IMR-90 (cell line): ENCODE results near the gene RAX2. TPM values are rescaled to one million over a fixed set of nuclear protein-coding genes. Genes with fewer than 3 reads are reported as not detected.

ENCODE experiments used
- ATAC-seq: fragments of 200-7000 bp; cut with Tn5 transposase; 2 replicates; pipeline ENCODE4 v1.9.1; 2020; ENCODE audit warnings: low read depth, mild to moderate bottlenecking, moderate library complexity
- BruUV-seq: library from RNA; stranded (reverse); fragments of 400-500 nt; replicated peaks from 2 replicates; lab custom pipeline; 2021; lab: Mats Ljungman, UMichigan
- CTCF ChIA-PET: fragments of 300-600 bp; formaldehyde crosslinking; extraction: SDS; loops from one replicate; lab custom pipeline; 2021; ENCODE audit warnings: antibody characterized with exemption; lab: Yijun Ruan, JAX
- POLR2A ChIA-PET: fragments of 300-600 bp; sonication (Branson Sonifier 250); formaldehyde crosslinking; loops from one replicate; lab custom pipeline; 2022; ENCODE audit warnings: antibody characterized with exemption; ENCODE audit not compliant: unreplicated experiment; lab: Charles Lee
- DNase-seq: peaks from one replicate; pipeline ENCODE4 v3.0.0; 2013
- H2AFZ ChIP-seq: replicated peaks from 2 replicates; pipeline ENCODE3; 2013; ENCODE audit warnings: low read length, mild to moderate bottlenecking; ENCODE audit not compliant: poor library complexity
- H2AK5ac ChIP-seq: 2 replicates; pipeline ENCODE4 v1.6.1; 2013; ENCODE audit warnings: low read depth, low read length, inconsistent platforms
- H2AK9ac ChIP-seq: replicated peaks from 2 replicates; pipeline ENCODE3; 2013; ENCODE audit warnings: mild to moderate bottlenecking, low read depth, low read length, moderate library complexity; ENCODE audit not compliant: poor library complexity
- H2BK120ac ChIP-seq: 2 replicates; pipeline ENCODE4 v1.6.1; 2013; ENCODE audit warnings: low read depth, low read length, inconsistent platforms
- H2BK15ac ChIP-seq: 3 replicates; pipeline ENCODE4 v1.6.1; 2013; ENCODE audit warnings: low read depth, low read length, inconsistent platforms
- H2BK20ac ChIP-seq: 2 replicates; pipeline ENCODE4 v1.6.1; 2013; ENCODE audit warnings: low read depth, mild to moderate bottlenecking, inconsistent platforms, low read length, moderate library complexity
- H2BK5ac ChIP-seq: 2 replicates; pipeline ENCODE4 v1.6.1; 2013; ENCODE audit warnings: mild to moderate bottlenecking, low read depth, low read length, inconsistent platforms; ENCODE audit not compliant: poor library complexity, severe bottlenecking
- H3K14ac ChIP-seq: replicated peaks from 2 replicates; pipeline ENCODE4 v1.6.1; 2013; ENCODE audit warnings: low read depth, low read length, inconsistent platforms
- H3K18ac ChIP-seq: 2 replicates; pipeline ENCODE4 v1.6.1; 2013; ENCODE audit warnings: low read depth, low read length, control low read depth
- H3K23ac ChIP-seq: 2 replicates; pipeline ENCODE4 v1.6.1; 2013; ENCODE audit warnings: low read depth, low read length, inconsistent platforms
- H3K27ac ChIP-seq: 2 replicates; pipeline ENCODE4 v1.5.1; 2013; ENCODE audit warnings: mild to moderate bottlenecking, control low read depth, low read length; ENCODE audit not compliant: insufficient read depth
- H3K27me3 ChIP-seq: 2 replicates; pipeline ENCODE4 v1.6.1; 2013; ENCODE audit warnings: low read length; ENCODE audit not compliant: control insufficient read depth, insufficient read depth
- H3K36me3 ChIP-seq: 2 replicates; pipeline ENCODE4 v1.6.1; 2013; ENCODE audit warnings: low read length, mixed read lengths; ENCODE audit not compliant: control insufficient read depth, insufficient read depth
- H3K4ac ChIP-seq: 2 replicates; pipeline ENCODE4 v1.6.1; 2013; ENCODE audit warnings: low read depth, low read length, inconsistent platforms
- H3K4me1 ChIP-seq: 2 replicates; pipeline ENCODE4 v1.6.1; 2013; ENCODE audit warnings: low read length, mixed read lengths; ENCODE audit not compliant: control insufficient read depth, insufficient read depth
- H3K4me2 ChIP-seq: 2 replicates; pipeline ENCODE4 v1.6.1; 2013; ENCODE audit warnings: low read depth, mild to moderate bottlenecking, control low read depth, low read length, moderate library complexity
- H3K4me3 ChIP-seq: 2 replicates; pipeline ENCODE4 v1.5.1; 2013; ENCODE audit warnings: low read depth, mild to moderate bottlenecking, control low read depth, low read length, moderate library complexity; ENCODE audit not compliant: insufficient read depth
- H3K56ac ChIP-seq: 2 replicates; pipeline ENCODE4 v1.6.1; 2013; ENCODE audit warnings: low read length, inconsistent platforms; ENCODE audit not compliant: insufficient read depth; ENCODE audit errors: extremely low read depth
- H3K79me1 ChIP-seq, 2 experiments: 2 replicates each; pipeline ENCODE4 v1.6.1; 2013; ENCODE audit warnings: low read length in 2 of 2, inconsistent platforms in 1 of 2, low read depth in 1 of 2
- H3K9ac ChIP-seq: 2 replicates; pipeline ENCODE4 v1.6.1; 2013; ENCODE audit warnings: low read depth, low read length, control low read depth
- H3K9me1 ChIP-seq: 2 replicates; pipeline ENCODE4 v1.6.1; 2013; ENCODE audit warnings: low read length, inconsistent platforms; ENCODE audit not compliant: insufficient read depth
- H3K9me3 ChIP-seq: 2 replicates; pipeline ENCODE4 v1.6.1; 2013; ENCODE audit warnings: low read length; ENCODE audit not compliant: control insufficient read depth, insufficient read depth
- H4K20me1 ChIP-seq: 2 replicates; pipeline ENCODE4 v1.6.1; 2013; ENCODE audit warnings: low read length, inconsistent platforms; ENCODE audit not compliant: insufficient read depth
- H4K5ac ChIP-seq: 2 replicates; pipeline ENCODE4 v1.6.1; 2013; ENCODE audit warnings: mild to moderate bottlenecking, low read depth, low read length, control low read depth
- H4K8ac ChIP-seq, 2 experiments: 2 replicates each; pipeline ENCODE4 v1.6.1; 2013; ENCODE audit warnings: low read depth in 2 of 2, low read length in 2 of 2, control low read depth in 1 of 2, inconsistent platforms in 1 of 2
- H4K91ac ChIP-seq: 2 replicates; pipeline ENCODE4 v1.6.1; 2013; ENCODE audit warnings: low read depth, low read length, inconsistent platforms; ENCODE audit not compliant: insufficient read depth
- BHLHE40 ChIP-seq: fragments of 150-350 bp; IDR thresholded peaks from 2 replicates; pipeline ENCODE4 v1.6.1; 2016; ENCODE audit warnings: mild to moderate bottlenecking, low read depth, low read length
- CEBPB ChIP-seq: IDR thresholded peaks from 2 replicates; pipeline ENCODE4 v1.6.1; 2012; ENCODE audit warnings: low read depth, low read length, improper control_type of control experiment
- CHD1 ChIP-seq: IDR thresholded peaks from 2 replicates; pipeline ENCODE4 v1.6.1; 2012; ENCODE audit warnings: low read depth, low read length, improper control_type of control experiment
- FOS ChIP-seq: fragments of 150-350 bp; IDR thresholded peaks from 2 replicates; pipeline ENCODE4 v1.6.1; 2016; ENCODE audit warnings: low read depth, low read length
- MAFK ChIP-seq: IDR thresholded peaks from 2 replicates; pipeline ENCODE4 v1.6.1; 2012; ENCODE audit warnings: low read depth, low read length, improper control_type of control experiment
- MAZ ChIP-seq: IDR thresholded peaks from 2 replicates; pipeline ENCODE4 v1.6.1; 2012; ENCODE audit warnings: low read depth, mild to moderate bottlenecking, low read length, improper control_type of control experiment, moderate library complexity, borderline replicate concordance
- MXI1 ChIP-seq: IDR thresholded peaks from 2 replicates; pipeline ENCODE4 v1.6.1; 2012; ENCODE audit warnings: low read depth, mild to moderate bottlenecking, low read length, moderate library complexity, borderline replicate concordance
- NFE2L2 ChIP-seq: fragments of 150-350 bp; IDR thresholded peaks from 2 replicates; pipeline ENCODE4 v1.6.1; 2016; ENCODE audit warnings: low read depth, mild to moderate bottlenecking, low read length
- POLR2A ChIP-seq: IDR thresholded peaks from 2 replicates; pipeline ENCODE4 v1.6.1; 2012; ENCODE audit warnings: mild to moderate bottlenecking, low read depth, low read length
- RAD21 ChIP-seq: IDR thresholded peaks from 2 replicates; pipeline ENCODE4 v1.6.1; 2012; ENCODE audit warnings: low read length, improper control_type of control experiment
- RCOR1 ChIP-seq: IDR thresholded peaks from 2 replicates; pipeline ENCODE4 v1.6.1; 2012; ENCODE audit warnings: mild to moderate bottlenecking, low read length, improper control_type of control experiment; ENCODE audit not compliant: insufficient replicate concordance
- RFX5 ChIP-seq: IDR thresholded peaks from 2 replicates; pipeline ENCODE4 v1.8.0; 2012; ENCODE audit warnings: low read depth, mild to moderate bottlenecking, low read length, moderate library complexity
- SMC3 ChIP-seq: fragments of 150-350 bp; IDR thresholded peaks from 2 replicates; pipeline ENCODE4 v1.6.1; 2016; ENCODE audit warnings: low read depth, mild to moderate bottlenecking, antibody characterized with exemption, low read length, moderate library complexity
- WGBS, 2 experiments: methylation state at CpG; one replicate each; pipeline versions ENCODE4 v1.1.5 to v1.1.7; 2013; ENCODE audit warnings: missing lambda C conversion rate in 2 of 2; ENCODE audit not compliant: insufficient read length in 1 of 2; ENCODE audit errors: extremely low coverage in 2 of 2; 5-methylcytosine and 5-hydroxymethylcytosine counted together
- dilution Hi-C: fragments of 300-500 bp; cut with HindIII; formaldehyde crosslinking; loops from one replicate; pipeline ENCODE4 v1.14.3; 2018; ENCODE audit warnings: low sequenced_read_pairs; ENCODE audit not compliant: unreplicated experiment
- in situ Hi-C: fragments of 300-500 bp; cut with MboI; formaldehyde crosslinking; loops from 3 replicates; pipeline ENCODE4 v1.14.3; 2019; ENCODE audit warnings: low sequenced_read_pairs, inconsistent platforms, mixed read lengths
- intact Hi-C: fragments of 100-400 bp; cut with micrococcal nuclease; formaldehyde crosslinking; loops from 2 replicates; pipeline ENCODE4 v1.10.0; 2022
- polyA plus RNA-seq, 3 experiments: library from polyadenylated mRNA; depleted of rRNA; stranded (reverse); fragments of >200 nt; gene quantifications; 2 replicates each; pipeline ENCODE4 v1.2.3, GENCODE V29; 2012; ENCODE audit warnings: low replicate concordance in 1 of 3
- total RNA-seq: library from RNA; depleted of rRNA; stranded (reverse); fragments of >200 nt; gene quantifications from 2 replicates; pipeline ENCODE4 v1.2.3, GENCODE V29; 2012
- TF ChIP-seq, protein P1 (sequence below): conservative IDR thresholded peaks from 2 replicates; pipeline ENCODE4 v1.5.1; 2012; ENCODE audit warnings: mild to moderate bottlenecking, low read depth, low read length, improper control_type of control experiment
- TF ChIP-seq, protein P2 (sequence below): fragments of 150-350 bp; IDR thresholded peaks from 2 replicates; pipeline ENCODE4 v1.6.1; 2017; ENCODE audit warnings: mild to moderate bottlenecking, antibody characterized with exemption, low read length, low read depth
- TF ChIP-seq, protein P3 (sequence below): fragments of 150-350 bp; IDR thresholded peaks from 2 replicates; pipeline ENCODE4 v1.6.1; 2016; ENCODE audit warnings: low read depth, mild to moderate bottlenecking, low read length, moderate library complexity, borderline replicate concordance

The RAX2 gene
- total and polyA plus RNA-seq, 2 of the 4 experiments (the other 2 are of a cell fraction): not detected

DNA sequence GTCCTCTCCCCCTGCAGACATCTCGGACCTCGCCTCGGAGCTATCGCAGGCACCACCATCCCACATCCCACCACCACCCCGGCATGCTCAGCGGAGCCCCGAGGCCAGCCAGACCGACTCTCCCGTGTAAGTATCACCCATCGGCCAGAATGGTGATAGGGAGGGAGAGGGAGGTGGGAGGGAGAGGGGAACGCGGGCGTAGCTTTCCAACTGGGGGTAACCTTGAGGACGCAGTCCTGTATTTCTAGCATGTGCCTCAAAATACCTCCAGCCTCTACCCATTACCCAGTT, 37.8 kb downstream of the RAX2 start:
- Histone ChIP-seq H3K23ac (no peak overlapping the region), H2AK5ac (no peak overlapping the region), H3K4me1 (no peaks in the 10 kb centered on the region), H2BK5ac (no peak overlapping the region), H3K14ac (no peak overlapping the region), H3K79me1 (no peaks in the 10 kb centered on the region), H3K4me3 (no peak overlapping the region), H4K5ac (no peak overlapping the region), H3K4me2 (no peak overlapping the region), H3K9ac (no peak overlapping the region), H4K20me1 (no peaks in the 10 kb centered on the region), H3K9me1 (peaks cover 8% of the 10 kb centered on the region; the same call in 1 of the 2 replicates), H2BK20ac (no peak overlapping the region), H3K56ac (no peak overlapping the region), H3K18ac (no peak overlapping the region), H2BK120ac (no peak overlapping the region), H2AFZ (no peak overlapping the region), H3K27me3 (peaks cover 11% of the 10 kb centered on the region), H4K8ac (no peak overlapping the region), H2BK15ac (no peak overlapping the region), H3K4ac (no peak overlapping the region), H3K36me3 (no peaks in the 10 kb centered on the region), H3K9me3 (no peaks in the 10 kb centered on the region; the same call in 1 of the 2 replicates), H2AK9ac (no peak overlapping the region), H4K91ac (no peak overlapping the region), H3K27ac (no peak overlapping the region)
- no TSS peak for BruUV-seq
- DNase-seq (no peak), ATAC-seq (no peak)
- TF ChIP-seq MXI1 (no peak), CHD1 (no peak), CEBPB (no peak), BHLHE40 (no peak), POLR2A (no peak), MAZ (no peak), MAFK (no peak), FOS (no peak), NFE2L2 (no peak), RFX5 (no peak), SMC3 (no peak), RAD21 (no peak), RCOR1 (no peak)
- TF ChIP-seq, protein P1, sequence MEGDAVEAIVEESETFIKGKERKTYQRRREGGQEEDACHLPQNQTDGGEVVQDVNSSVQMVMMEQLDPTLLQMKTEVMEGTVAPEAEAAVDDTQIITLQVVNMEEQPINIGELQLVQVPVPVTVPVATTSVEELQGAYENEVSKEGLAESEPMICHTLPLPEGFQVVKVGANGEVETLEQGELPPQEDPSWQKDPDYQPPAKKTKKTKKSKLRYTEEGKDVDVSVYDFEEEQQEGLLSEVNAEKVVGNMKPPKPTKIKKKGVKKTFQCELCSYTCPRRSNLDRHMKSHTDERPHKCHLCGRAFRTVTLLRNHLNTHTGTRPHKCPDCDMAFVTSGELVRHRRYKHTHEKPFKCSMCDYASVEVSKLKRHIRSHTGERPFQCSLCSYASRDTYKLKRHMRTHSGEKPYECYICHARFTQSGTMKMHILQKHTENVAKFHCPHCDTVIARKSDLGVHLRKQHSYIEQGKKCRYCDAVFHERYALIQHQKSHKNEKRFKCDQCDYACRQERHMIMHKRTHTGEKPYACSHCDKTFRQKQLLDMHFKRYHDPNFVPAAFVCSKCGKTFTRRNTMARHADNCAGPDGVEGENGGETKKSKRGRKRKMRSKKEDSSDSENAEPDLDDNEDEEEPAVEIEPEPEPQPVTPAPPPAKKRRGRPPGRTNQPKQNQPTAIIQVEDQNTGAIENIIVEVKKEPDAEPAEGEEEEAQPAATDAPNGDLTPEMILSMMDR: no peak
- TF ChIP-seq, protein P2, sequence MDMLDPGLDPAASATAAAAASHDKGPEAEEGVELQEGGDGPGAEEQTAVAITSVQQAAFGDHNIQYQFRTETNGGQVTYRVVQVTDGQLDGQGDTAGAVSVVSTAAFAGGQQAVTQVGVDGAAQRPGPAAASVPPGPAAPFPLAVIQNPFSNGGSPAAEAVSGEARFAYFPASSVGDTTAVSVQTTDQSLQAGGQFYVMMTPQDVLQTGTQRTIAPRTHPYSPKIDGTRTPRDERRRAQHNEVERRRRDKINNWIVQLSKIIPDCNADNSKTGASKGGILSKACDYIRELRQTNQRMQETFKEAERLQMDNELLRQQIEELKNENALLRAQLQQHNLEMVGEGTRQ: no peak
- TF ChIP-seq, protein P3, sequence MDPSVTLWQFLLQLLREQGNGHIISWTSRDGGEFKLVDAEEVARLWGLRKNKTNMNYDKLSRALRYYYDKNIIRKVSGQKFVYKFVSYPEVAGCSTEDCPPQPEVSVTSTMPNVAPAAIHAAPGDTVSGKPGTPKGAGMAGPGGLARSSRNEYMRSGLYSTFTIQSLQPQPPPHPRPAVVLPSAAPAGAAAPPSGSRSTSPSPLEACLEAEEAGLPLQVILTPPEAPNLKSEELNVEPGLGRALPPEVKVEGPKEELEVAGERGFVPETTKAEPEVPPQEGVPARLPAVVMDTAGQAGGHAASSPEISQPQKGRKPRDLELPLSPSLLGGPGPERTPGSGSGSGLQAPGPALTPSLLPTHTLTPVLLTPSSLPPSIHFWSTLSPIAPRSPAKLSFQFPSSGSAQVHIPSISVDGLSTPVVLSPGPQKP: no peak
- intact Hi-C loops: no loop called here
- dilution Hi-C loops: no loop called here
- in situ Hi-C loops: no loop called here
- WGBS, 2 experiments: no CpG with 5 or more reads among the region's 14 CpGs
- ChIA-PET POLR2A (no interaction called here), CTCF (no interaction called here)
